K562 (cell line): Measurements from ENCODE around the gene CLDN14. TPM values are rescaled to one million over a fixed set of nuclear protein-coding genes. Genes with fewer than 3 reads are reported as not detected.

Experiments
- ATAC-seq: fragments of 200-7000 bp; cut with Tn5 transposase; 3 replicates; pipeline ENCODE4 v1.9.1; 2020; ENCODE audit warnings: moderate library complexity
- BruUV-seq: library from RNA; stranded (reverse); fragments of 400-500 nt; replicated peaks from 2 replicates; lab custom pipeline; 2021; lab: Mats Ljungman, UMichigan
- CTCF ChIA-PET: fragments of 300-600 bp; formaldehyde crosslinking; extraction: SDS; loops from one replicate; lab custom pipeline; 2021; ENCODE audit warnings: low intra/inter-chr PET ratio; lab: Yijun Ruan, JAX
- POLR2A ChIA-PET: fragments of 300-600, 350-650 bp; sonication (Branson Sonifier 250); formaldehyde crosslinking; extraction: SDS; loops from one replicate; lab custom pipeline; 2021; ENCODE audit warnings: antibody characterized with exemption, inconsistent platforms; lab: Yijun Ruan, JAX
- DNase-seq, 4 experiments: peaks; one replicate each; pipeline versions ENCODE4 v3.0.0 to v3.0.0-alpha.2; 2011 to 2018; ENCODE audit warnings: low spot score in 3 of 4, mixed read lengths in 3 of 4; ENCODE audit errors: extremely low read depth in 1 of 4
- FAIRE-seq: peaks from 2 replicates; lab custom pipeline; 2011; peaks lifted over from hg19 to GRCh38; lab: Jason Lieb, UNC
- H2AFZ ChIP-seq: 2 replicates; pipeline ENCODE4 v1.6.0; 2011; ENCODE audit warnings: low read depth, low read length, control low read depth, inconsistent platforms
- H3K27ac ChIP-seq: fragments of 200-600 bp; 3 replicates; pipeline ENCODE4 v1.8.0; 2011; ENCODE audit warnings: low read depth, mild to moderate bottlenecking, control low read depth, inconsistent platforms, low read length, moderate library complexity, mixed read lengths; ENCODE audit errors: extremely low read depth
- H3K27me3 ChIP-seq, 2 experiments: fragments of 300-600 bp in 1 of 2; 2 replicates in 1 of 2; 3 replicates in 1 of 2; pipeline versions ENCODE4 v1.6.0 to v1.8.0; 2011; ENCODE audit warnings: inconsistent platforms in 2 of 2, low read length in 2 of 2, mild to moderate bottlenecking in 1 of 2, mixed read lengths in 1 of 2, moderate library complexity in 1 of 2; ENCODE audit not compliant: control insufficient read depth in 2 of 2, insufficient read depth in 2 of 2
- H3K36me3 ChIP-seq: fragments of 300-600 bp; 3 replicates; pipeline ENCODE4 v1.8.0; 2011; ENCODE audit warnings: mild to moderate bottlenecking, low read length, inconsistent platforms; ENCODE audit not compliant: control insufficient read depth, insufficient read depth
- H3K4me1 ChIP-seq, 2 experiments: fragments of 200-600 bp in 1 of 2; replicated peaks in 1 of 2; 2 replicates in 1 of 2; 3 replicates in 1 of 2; pipeline versions ENCODE4 v1.5.1 to v1.8.0; 2011; ENCODE audit warnings: inconsistent platforms in 2 of 2, low read length in 2 of 2, mild to moderate bottlenecking in 1 of 2, mixed read lengths in 1 of 2, moderate library complexity in 1 of 2; ENCODE audit not compliant: control insufficient read depth in 2 of 2, insufficient read depth in 2 of 2
- H3K4me2 ChIP-seq: 2 replicates; pipeline ENCODE4 v1.6.1; 2011; ENCODE audit warnings: low read length, control low read depth, inconsistent platforms, mixed read lengths; ENCODE audit not compliant: insufficient read depth
- H3K4me3 ChIP-seq: fragments of 200-600 bp; sonication (generic), shearing (Covaris generic); 2 replicates; pipeline ENCODE4 v1.5.1; 2016; ENCODE audit warnings: control low read depth, inconsistent platforms
- H3K79me2 ChIP-seq: fragments of 200-600 bp; 3 replicates; pipeline ENCODE4 v1.8.0; 2011; ENCODE audit warnings: low read length, inconsistent platforms; ENCODE audit not compliant: control insufficient read depth, insufficient read depth
- H3K9ac ChIP-seq, 2 experiments: 2 replicates each; pipeline versions ENCODE4 v1.6.0 to v1.6.1; 2011; ENCODE audit warnings: low read depth in 2 of 2, low read length in 2 of 2, control low read depth in 1 of 2, inconsistent platforms in 1 of 2, mild to moderate bottlenecking in 1 of 2, mixed read lengths in 1 of 2; ENCODE audit not compliant: insufficient read depth in 1 of 2
- H3K9me1 ChIP-seq: one replicate; pipeline ENCODE4 v1.6.0; 2011; ENCODE audit warnings: inconsistent platforms, mild to moderate bottlenecking, low read length, moderate library complexity; ENCODE audit not compliant: control insufficient read depth, insufficient read depth
- H3K9me3 ChIP-seq: replicated peaks from 2 replicates; pipeline ENCODE4 v1.5.1; 2011; ENCODE audit warnings: low read depth, low read length, inconsistent platforms; ENCODE audit not compliant: control insufficient read depth, insufficient read depth
- H4K20me1 ChIP-seq: replicated peaks from 2 replicates; pipeline ENCODE4 v1.6.1; 2011; ENCODE audit warnings: low read length, inconsistent platforms, mixed read lengths; ENCODE audit not compliant: control insufficient read depth, insufficient read depth
- CBFA2T3 ChIP-seq: fragments of 450-650 bp; IDR thresholded peaks from 2 replicates; pipeline ENCODE4 v1.6.1; 2017
- ELF2 ChIP-seq: fragments of 250-450 bp; sonication (Bioruptor Pico); IDR thresholded peaks from 2 replicates; pipeline ENCODE4 v1.5.0; 2021; ENCODE audit warnings: mild to moderate bottlenecking
- ESRRA ChIP-seq: fragments of 450-650 bp; IDR thresholded peaks from 2 replicates; pipeline ENCODE4 v1.6.1; 2014; ENCODE audit warnings: low read depth, mild to moderate bottlenecking, moderate library complexity, borderline replicate concordance
- GATAD2A ChIP-seq: fragments of 450-650 bp; IDR thresholded peaks from 2 replicates; pipeline ENCODE4 v1.6.1; 2017
- MECOM ChIP-seq: fragments of 250-450 bp; sonication (Bioruptor Pico); IDR thresholded peaks from 2 replicates; pipeline ENCODE4 v1.8.0; 2022; ENCODE audit warnings: inconsistent platforms
- MTA2 ChIP-seq: fragments of 450-650 bp; IDR thresholded peaks from 2 replicates; pipeline ENCODE4 v1.6.1; 2016; ENCODE audit warnings: low read depth
- PHF20 ChIP-seq: fragments of 450-650 bp; IDR thresholded peaks from 2 replicates; pipeline ENCODE4 v1.6.1; 2018; ENCODE audit not compliant: partially characterized antibody
- POU5F1 ChIP-seq: fragments of 150-350 bp; IDR thresholded peaks from 2 replicates; pipeline ENCODE4 v1.6.1; 2014; ENCODE audit warnings: borderline replicate concordance, low read length, low read depth, mild to moderate bottlenecking; ENCODE audit not compliant: partially characterized antibody
- SRSF3 ChIP-seq: fragments of 200-400 bp; formaldehyde crosslinking; IDR thresholded peaks from 2 replicates; pipeline ENCODE4 v1.6.1; 2016; ENCODE audit warnings: mild to moderate bottlenecking, low read length, moderate library complexity; ENCODE audit not compliant: insufficient read depth
- STAG1 ChIP-seq: sonication (generic); formaldehyde crosslinking; IDR thresholded peaks from 2 replicates; pipeline ENCODE4 v1.5.0; 2020; ENCODE audit warnings: missing genetic modification reagents, borderline replicate concordance
- TAF9B ChIP-seq: fragments of 450-650 bp; IDR thresholded peaks from 2 replicates; pipeline ENCODE4 v1.6.1; 2018; ENCODE audit warnings: mild to moderate bottlenecking; ENCODE audit not compliant: partially characterized antibody
- ZC3H8 ChIP-seq: fragments of 450-650 bp; IDR thresholded peaks from 2 replicates; pipeline ENCODE4 v1.6.1; 2017
- ZKSCAN1 ChIP-seq: fragments of 150-350 bp; IDR thresholded peaks from 2 replicates; pipeline ENCODE4 v1.6.1; 2016; ENCODE audit warnings: low read depth, low read length
- ZNF41 ChIP-seq: fragments of 250-450 bp; sonication (Bioruptor Pico); conservative IDR thresholded peaks from 2 replicates; pipeline ENCODE4 v1.4.0; 2020; ENCODE audit warnings: mild to moderate bottlenecking
- ZNF717 ChIP-seq: fragments of 250-450 bp; sonication (Bioruptor Pico); IDR thresholded peaks from 2 replicates; pipeline ENCODE4 v1.5.0; 2021
- WGBS: fragments of 100-300 bp; shearing (Covaris generic); methylation state at CpG from one replicate; pipeline ENCODE4 v1.1.6; 2016; ENCODE audit warnings: low coverage, mixed read lengths; ENCODE audit not compliant: insufficient coverage; ENCODE audit errors: missing lambda C conversion rate; 5-methylcytosine and 5-hydroxymethylcytosine counted together
- in situ Hi-C: fragments of 300-500 bp; cut with MboI; formaldehyde crosslinking; loops from 4 replicates; pipeline ENCODE4 v1.15.0; 2018; ENCODE audit warnings: inconsistent platforms, mixed read lengths
- intact Hi-C: fragments of 100-400 bp; cut with micrococcal nuclease; formaldehyde crosslinking; loops from 2 replicates; pipeline ENCODE4 v1.14.2; 2022
- polyA plus RNA-seq, 8 experiments: library from polyadenylated mRNA; depleted of rRNA in 4 of 8; stranded (reverse) in 5 of 8; unstranded in 3 of 8; fragments of >200 nt; fragmentation: Nextera tagmentation in 2 of 8; fragmentation: Illumina TruSeq in 1 of 8; extraction: Ambion mirVana in 2 of 8; extraction: Trizol in 1 of 8; gene quantifications; 2 replicates each; pipeline versions ENCODE4 v1.2.1 to v1.2.3, GENCODE V29; 2011 to 2014; ENCODE audit warnings: inconsistent platforms in 1 of 8, missing spikeins in 1 of 8
- total RNA-seq, 7 experiments: library from RNA; depleted of rRNA in 6 of 7; stranded (reverse); fragments of >200 nt in 6 of 7; fragmentation: Illumina TruSeq in 2 of 7; extraction: Trizol in 2 of 7; gene quantifications; 2 replicates each; pipeline versions ENCODE4 v1.2.1 to v1.2.3, GENCODE V29; 2011 to 2021; ENCODE audit warnings: low replicate concordance in 1 of 7
- TF ChIP-seq, protein P1 (sequence below): IDR thresholded peaks from 3 replicates; pipeline ENCODE4 v1.6.1; 2011; ENCODE audit warnings: borderline replicate concordance, mild to moderate bottlenecking, moderate library complexity; ENCODE audit not compliant: insufficient read length; ENCODE audit errors: extremely low read depth

The CLDN14 gene
- total and polyA plus RNA-seq, 9 of the 15 experiments (the other 6 are each of a cell fraction or from before 2014, with no cell fraction given), result not detected

DNA sequence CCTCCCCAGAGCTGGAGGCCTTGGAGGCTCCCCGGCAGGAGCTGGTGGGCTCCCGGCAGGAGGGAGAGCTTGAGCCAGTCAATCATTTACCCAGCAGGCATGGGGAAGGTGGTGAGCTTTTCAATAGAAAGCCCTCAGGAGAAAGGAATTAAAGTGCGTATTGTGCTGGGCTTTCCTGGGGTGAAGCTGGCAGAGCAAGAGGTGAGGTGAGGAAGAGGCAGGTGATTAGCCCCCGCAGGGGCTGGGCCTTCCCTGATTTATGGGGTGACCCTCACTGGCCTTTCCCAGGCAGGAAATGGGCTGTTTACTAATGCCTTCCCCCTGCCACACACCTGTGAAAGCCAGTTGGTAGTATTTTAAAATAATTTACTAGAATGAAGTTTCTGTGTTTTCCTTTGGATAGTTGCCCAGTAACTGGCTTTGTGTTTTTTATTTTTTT, 25.8 kb downstream of the CLDN14 start:
- ChIA-PET CTCF (no interaction called here), POLR2A (interaction anchor here (0.6 to 1.2 kb wide), 5 partner anchors 11 to 108 kb away, joined by 3 read pairs; no protein-coding TSS in a partner anchor)
- ATAC-seq (no peak), DNase-seq (no peak), FAIRE-seq (no peak)
- Histone ChIP-seq H3K9me1 (no peaks in the 10 kb centered on the region), H3K36me3 (no peaks in the 10 kb centered on the region), H3K27me3 (peaks cover 31 to 71% of the 10 kb centered on the region in 2 experiments), H3K9me3 (no peaks in the 10 kb centered on the region), H3K4me1 (no peaks in the 10 kb centered on the region), H3K9ac (no peak overlapping the region), H3K4me3 (no peak overlapping the region), H4K20me1 (0 out of 2 replicates have a peak, but pooled peaks cover 8% of the 10 kb centered on the region), H3K79me2 (no peaks in the 10 kb centered on the region), H3K4me2 (no peak overlapping the region), H3K27ac (no peak overlapping the region), H2AFZ (no peak overlapping the region)
- no peak for TF ChIP-seq MTA2
- no peak for TF ChIP-seq ZNF717 (CRISPR knock-in tag)
- TF ChIP-seq CBFA2T3, result no peak
- no peak for TF ChIP-seq ZC3H8
- no peak for TF ChIP-seq ZNF41 (CRISPR knock-in tag)
- no peak for TF ChIP-seq GATAD2A
- TF ChIP-seq POU5F1, result no peak
- TF ChIP-seq ELF2 (CRISPR knock-in tag), result no peak
- no peak for TF ChIP-seq ESRRA
- no peak for TF ChIP-seq TAF9B
- TF ChIP-seq STAG1 (CRISPR knock-in tag), result no peak
- no peak for TF ChIP-seq MECOM (CRISPR knock-in tag)
- TF ChIP-seq ZKSCAN1, result no peak
- TF ChIP-seq, protein P1, sequence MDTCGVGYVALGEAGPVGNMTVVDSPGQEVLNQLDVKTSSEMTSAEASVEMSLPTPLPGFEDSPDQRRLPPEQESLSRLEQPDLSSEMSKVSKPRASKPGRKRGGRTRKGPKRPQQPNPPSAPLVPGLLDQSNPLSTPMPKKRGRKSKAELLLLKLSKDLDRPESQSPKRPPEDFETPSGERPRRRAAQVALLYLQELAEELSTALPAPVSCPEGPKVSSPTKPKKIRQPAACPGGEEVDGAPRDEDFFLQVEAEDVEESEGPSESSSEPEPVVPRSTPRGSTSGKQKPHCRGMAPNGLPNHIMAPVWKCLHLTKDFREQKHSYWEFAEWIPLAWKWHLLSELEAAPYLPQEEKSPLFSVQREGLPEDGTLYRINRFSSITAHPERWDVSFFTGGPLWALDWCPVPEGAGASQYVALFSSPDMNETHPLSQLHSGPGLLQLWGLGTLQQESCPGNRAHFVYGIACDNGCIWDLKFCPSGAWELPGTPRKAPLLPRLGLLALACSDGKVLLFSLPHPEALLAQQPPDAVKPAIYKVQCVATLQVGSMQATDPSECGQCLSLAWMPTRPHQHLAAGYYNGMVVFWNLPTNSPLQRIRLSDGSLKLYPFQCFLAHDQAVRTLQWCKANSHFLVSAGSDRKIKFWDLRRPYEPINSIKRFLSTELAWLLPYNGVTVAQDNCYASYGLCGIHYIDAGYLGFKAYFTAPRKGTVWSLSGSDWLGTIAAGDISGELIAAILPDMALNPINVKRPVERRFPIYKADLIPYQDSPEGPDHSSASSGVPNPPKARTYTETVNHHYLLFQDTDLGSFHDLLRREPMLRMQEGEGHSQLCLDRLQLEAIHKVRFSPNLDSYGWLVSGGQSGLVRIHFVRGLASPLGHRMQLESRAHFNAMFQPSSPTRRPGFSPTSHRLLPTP, result no peak
- no peak for TF ChIP-seq SRSF3
- TF ChIP-seq PHF20, result no peak
- 2% methylated on average over 4 of the region's 4 CpGs for WGBS
- no TSS peak for BruUV-seq
- intact Hi-C loops, result no loop called here
- in situ Hi-C loops, result no loop called here
